Measurements from ENCODE around the gene TMX1.
A peak's percentile ranks its signal among the peaks of the same experiment; 100 is the strongest.

Gene TMX1

DNA sequence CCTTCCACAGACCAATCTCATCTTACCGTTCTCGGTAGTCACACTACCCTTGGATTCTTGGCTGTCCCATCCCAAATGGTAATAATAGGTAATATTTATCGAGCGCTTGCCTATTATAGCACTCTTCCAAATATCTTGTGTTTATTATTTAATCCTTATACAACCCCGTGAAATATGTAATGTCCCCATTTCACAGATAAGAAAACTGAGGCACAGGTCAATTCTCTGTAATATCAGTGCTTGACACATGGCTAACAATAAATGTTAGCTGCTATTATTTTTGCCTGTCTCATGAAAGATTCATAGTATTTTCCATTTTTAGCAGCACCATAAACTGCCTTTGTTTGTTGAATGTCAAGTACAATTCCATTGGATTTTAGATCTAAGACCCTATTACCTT is 4.5 kb downstream of the TMX1 start:
- DNase-seq: no peak

- no peak for DNase-seq
These were observed 6.0 kb downstream of the TMX1 start for GRCh38 chr14:51246032-51246431.

DNA sequence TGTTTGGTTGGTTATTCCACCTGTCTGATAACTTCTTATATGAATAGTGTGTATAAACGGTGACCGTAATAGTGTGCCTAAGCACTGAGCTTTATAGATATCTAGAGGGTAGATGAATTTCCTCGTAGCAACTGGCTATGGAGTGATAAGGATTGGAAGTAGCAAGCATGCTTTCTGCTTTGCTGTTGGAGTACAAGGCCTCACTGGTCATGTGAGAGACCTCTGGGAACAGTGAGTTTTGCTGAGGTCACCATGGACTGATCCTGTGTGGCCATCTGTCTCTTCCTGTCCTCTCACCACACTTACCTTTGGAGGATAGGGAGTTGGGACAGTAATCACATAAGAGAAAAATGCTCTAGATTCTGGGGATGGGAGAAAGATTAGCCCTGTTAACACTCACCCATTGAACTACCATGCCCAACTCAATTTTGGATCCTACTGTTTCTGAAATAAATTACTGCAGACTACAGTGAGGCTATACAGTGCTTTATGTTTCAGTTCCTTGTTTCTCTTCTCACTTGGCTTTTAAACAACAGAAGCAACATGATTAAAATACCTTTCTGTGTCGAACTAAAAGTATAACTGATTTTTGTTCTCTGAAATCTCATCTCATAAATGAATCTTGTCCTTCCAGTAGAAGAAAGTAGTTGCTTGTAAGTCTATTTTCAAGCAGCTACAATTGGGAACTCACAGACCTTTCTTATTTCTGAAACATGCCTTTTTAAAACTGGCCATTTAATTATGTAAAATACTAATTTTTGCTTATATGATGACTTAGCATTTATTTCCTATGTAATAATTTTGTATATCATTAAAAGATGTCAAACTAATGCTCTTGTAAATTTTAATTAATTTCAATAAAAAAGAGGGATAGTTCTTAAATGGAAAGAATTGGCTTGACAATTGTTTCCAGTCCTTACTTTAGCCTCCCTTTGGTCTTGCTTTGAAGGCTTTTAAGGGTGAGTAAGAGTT is 8.3 kb downstream of the TMX1 start:
- DNase-seq: no peak

- no peak for DNase-seq
These were observed 11.4 kb downstream of the TMX1 start for GRCh38 chr14:51251486-51251885.

DNA sequence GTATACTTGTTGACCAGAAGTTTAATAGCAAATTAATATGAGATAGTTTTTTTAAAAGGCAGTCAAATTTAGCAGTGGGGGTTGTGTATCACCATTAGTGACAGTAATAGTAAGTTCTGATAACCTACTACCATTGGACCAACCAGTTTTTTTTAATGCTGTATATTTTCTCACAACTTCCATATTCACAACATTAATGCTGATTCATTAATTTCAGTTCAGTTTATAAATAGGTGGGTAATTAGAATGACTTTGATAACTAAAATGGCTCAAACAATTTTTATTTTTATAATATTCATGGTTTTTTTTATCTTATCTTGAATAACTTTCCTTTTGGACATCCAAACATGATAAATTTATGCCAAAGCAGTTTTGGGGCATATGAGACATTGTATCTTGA is 13.8 kb downstream of the TMX1 start:
- no peak for DNase-seq

DNA sequence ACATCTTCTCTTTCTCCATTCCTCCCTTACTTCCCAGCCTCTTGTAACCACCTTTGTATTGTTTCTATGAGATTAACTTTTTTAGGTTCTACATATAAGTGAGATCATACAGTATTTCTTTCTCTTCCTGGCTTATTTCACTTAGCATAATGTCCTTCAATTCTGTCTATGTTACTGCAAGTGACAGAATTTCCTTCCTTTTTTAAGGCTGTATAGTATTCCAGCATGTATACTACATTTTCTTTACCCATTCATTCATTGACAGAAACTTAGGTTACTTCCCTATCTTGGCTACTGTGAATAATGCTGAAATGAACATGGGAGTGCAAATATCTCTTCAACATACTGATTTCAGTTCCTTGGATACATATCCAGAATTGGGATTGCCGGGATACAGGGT is 18.2 kb downstream of the TMX1 start:
- no peak for DNase-seq

DNA sequence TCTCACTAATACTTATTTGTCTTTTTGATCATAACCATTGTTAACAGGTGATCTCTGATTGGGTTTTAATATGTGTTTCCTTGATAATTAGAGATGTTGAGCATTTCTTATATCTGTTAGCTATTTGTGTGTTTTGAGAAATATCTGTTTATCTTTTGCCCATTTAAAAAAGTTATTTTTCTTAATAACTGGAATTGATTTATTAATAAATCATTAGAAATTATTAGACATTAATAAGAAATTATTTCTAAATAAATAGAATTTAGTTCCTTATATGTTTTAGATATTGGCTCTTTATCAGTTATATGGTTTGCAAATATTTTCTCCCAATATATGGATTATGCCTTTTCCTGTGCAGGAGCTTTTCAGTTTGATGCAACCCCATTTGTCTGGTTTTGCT is 18.7 kb downstream of the TMX1 start:
- DNase-seq: no peak

- no peak for DNase-seq
These were observed 20.2 kb downstream of the TMX1 start for GRCh38 chr14:51260225-51260624.

GRCh38 chr14:51261151-51261550 is 21.1 kb downstream of the TMX1 start:
- DNase-seq: no peak

DNA sequence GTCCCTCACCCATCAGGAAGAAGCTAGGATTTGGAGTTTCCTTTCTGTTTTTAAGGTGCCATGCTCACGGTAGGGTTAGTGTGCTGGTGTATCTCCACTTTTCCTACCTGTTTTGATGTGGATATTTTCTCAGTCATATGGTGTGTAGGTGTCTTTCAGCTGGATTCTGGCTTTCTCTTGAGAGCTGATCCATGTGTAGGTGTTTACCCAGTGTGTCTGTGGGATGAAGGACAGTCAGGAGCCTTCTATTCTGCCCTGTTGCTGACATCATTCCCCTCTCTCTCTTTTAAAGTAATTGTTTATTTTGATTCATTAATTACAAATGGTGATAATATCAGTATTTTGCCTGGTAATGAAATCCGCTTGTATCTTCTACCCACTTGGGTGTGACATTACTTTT is 22.8 kb downstream of the TMX1 start:
- no peak for DNase-seq

GRCh38 chr14:51269634-51270033 is 29.6 kb downstream of the TMX1 start:
- no peak for DNase-seq

DNA sequence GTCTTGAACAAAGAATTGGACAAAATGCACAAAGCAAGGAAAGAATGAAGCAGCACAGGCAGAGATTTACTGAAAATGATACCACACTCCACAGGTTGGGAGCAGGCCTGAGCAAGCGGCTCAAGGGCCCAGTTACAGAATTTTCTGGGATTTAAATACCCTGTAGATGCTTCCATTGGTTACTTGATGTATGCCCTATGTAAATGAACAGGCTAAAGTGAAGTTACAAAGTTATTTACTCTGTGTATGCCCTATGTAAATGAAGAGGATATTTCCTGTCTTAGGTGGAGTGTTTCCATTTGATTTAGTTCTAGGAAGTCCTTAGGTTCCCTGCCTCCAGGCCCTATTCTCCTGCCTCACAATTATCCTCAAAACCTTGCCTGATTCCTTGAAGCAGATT is 36.6 kb downstream of the TMX1 start:
- no peak for DNase-seq

DNA sequence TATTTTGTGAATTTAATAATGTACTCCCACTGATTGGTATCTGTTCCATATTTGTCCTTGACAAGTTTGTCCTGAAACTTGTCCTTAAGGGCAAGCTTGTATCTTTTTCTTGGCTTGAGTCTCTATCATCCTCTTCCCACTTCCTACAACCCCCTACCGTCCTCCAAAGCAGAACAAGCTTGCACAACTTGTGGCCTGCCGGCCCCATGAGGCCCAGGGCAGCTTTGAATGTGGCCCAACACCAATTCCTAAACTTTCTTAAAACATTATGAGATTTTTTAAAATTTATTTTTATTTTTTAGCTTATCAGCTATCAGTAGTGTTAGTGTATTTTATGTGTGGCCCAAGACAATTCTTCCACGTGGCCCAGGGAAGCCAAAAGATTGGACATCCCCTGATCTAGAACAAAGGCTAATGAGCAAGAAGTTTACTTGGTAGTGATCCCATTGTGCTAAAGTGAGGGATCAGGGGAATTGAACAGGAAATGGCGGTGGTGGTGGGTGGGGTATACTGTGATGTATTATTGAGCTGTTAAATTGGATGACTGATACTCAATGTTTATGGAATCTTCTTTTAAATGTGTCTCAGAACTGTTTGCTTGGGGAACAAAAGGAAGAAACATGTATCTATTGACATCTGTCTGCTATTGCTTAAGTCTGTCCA is 37.8 kb downstream of the TMX1 start:
- DNase-seq: no peak

DNA sequence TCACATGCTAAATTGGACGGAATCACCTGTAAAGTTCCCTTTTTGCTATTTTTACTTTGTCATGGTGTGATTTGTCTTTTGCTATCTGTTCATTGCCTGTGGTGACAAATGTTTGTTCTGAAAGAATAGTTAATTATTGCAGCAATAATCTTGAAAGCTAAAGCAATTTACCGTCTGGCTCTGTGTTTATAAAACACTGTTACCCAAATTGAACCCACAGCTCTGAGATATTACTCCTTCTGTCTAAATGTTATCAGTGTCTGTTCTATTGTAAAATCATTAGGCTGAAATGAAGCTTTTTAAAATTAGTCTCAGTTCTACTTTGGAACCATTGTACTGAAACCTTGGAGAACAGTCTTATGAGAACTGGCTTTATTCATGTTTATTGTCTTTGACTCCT is 42.5 kb downstream of the TMX1 start:
- peak in 1 of 2 experiments; percentile 51 for DNase-seq

DNA sequence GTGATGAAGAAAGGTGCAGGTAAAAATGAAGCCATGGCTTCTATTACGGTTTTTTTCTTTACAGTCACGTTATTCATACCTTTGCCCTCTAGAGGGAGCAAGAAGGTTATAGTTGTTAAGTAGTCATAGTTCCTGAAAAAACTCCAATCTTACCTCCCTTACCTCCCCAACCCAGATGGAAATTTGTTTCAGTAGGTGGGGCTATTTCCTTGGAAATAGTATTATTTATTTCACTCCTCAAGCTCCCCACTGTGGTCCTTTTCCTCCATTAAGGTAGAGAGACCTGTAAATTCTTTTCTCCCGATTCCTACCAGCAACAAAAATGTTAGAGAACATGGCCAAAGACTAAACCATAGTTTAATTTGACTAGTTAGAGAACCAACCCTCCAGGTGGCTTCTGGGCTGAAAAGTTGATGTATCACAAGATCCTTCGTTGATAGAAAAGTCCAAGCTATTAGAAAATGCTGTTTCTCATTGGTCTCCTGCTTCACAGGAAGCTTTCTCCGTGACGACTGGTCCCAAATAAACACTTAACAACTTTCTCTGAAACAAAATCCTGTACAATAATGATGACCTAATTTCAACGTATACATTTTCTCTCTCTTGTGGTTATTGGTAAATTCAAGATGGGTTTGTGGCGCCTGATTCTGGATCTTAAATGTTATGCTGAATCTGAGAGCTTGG is 43.5 kb downstream of the TMX1 start:
- DNase-seq: peak; percentile 73 to 84

DNA sequence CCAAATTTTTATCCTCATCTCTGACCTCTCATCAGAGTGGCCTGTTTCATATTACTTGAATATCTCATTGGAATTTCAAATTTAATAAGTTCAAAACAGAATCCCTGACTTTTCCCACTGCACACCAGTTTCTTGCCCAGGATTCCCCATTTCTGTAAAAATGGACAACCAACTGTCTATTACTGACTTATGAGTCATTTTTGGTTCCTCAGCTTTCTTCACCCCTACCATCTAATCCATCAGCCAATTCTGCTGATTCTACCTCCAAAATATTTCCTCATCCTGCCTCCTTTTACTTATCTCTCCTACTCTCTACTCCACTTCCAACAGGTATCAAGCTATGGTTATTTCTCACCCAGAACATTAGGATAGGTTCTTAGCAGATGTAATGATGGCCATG is 44.2 kb downstream of the TMX1 start:
- no peak for DNase-seq

DNA sequence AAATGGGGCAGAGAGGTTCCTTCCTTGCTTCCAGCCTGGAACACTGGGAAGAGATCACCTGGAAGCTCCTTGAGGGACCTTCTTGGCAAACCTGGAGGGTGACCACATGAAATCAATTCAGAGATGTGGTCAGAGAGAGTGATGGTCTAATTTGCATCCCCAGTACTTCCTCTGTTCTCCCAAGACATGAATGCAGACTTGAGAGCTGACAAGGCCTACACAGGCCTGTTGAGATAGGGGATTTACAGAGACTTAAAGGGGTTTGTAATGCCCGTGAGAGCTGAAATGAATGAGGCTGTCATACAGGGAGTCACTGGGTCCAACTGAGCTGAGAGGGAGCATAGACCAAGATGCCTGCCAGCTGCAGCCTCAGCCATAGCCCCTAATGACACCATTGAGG is 45.1 kb downstream of the TMX1 start:
- no peak for DNase-seq

- DNase-seq: no peak
These were observed 49.1 kb downstream of the TMX1 start for GRCh38 chr14:51289169-51289568.

DNA sequence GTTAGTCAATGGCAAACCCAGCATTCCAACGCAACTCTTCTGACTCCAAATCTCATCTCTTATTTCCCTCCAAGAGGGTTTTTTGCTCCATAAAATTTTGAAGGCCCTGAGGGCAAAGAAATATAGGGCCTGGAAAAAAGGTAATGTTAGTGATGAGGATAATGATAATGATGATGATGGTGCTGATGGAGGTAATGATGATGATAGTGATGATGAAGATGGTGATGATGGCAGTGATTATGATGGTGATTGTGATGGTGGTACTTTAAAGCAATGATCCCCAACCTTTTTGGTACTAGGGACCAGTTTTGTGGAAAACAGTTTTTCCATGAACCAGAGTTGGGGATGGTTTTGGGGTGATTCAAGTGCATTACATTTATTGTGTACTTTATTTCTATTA is 50.1 kb downstream of the TMX1 start:
- no peak for DNase-seq

DNA sequence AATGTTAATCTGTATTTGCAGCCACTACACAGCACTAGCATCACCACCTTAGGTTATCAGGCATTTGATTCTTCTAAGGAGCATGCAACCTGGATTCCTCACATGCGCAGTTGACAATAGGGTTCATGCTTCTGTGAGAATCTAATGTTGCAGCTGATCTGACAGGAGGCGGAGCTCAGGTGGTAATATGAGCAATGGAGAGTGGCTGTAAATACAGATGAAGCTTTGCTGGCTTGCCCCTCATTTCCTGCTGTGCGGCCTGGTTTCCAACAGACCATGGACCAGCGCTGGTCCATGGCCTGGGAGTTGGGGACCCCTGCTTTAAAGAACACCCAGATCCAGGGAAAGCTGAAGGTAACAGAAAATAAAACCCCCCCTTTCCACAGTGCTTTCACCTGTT is 51.0 kb downstream of the TMX1 start:
- DNase-seq: peak in 1 of 2 experiments; percentile 5

GRCh38 chr14:51293149-51293911 is 53.3 kb downstream of the TMX1 start:
- DNase-seq: no peak

DNA sequence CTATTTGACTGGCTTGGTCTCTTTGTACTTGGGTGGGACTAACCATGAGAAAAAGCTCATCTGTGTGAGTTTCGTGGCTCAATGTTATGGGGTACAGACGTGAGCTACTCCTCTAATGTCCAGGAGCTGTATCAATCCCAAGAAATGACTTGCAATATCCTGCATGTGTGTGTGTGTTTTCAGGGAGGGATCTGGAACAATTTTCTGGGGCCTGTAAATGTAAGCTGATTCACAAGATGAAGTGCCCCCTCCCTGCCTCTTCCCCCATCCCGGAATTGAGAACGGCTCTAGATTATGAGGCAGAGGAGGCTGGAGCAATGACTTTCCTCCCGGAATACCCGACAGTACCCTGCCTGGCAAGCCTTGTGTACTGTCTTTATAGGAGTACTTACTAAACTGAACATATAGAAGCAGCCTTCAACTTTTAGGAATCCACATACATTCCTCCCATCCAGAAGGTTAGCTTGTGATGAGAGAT is 53.9 kb downstream of the TMX1 start:
- no peak for DNase-seq
